ENCODE results near the gene SAMD3. TPM values are rescaled to one million over a fixed set of nuclear protein-coding genes. Genes with fewer than 3 reads are reported as not detected.

The SAMD3 gene
- total RNA-seq, 1 experiment from 2014 or later, result 0.39 TPM

- Histone ChIP-seq H3K9me3 (ENCODE audit: control insufficient read depth, low read depth, low read length) (no peaks in the 10 kb centered on the region), H3K79me1 (ENCODE audit: insufficient read depth, low read depth, low read length, poor library complexity, severe bottlenecking) (no peaks in the 10 kb centered on the region), H2BK5ac (ENCODE audit: insufficient read length, low read length) (no peak overlapping the region), H2BK20ac (ENCODE audit: low read depth, low read length, poor library complexity, severe bottlenecking) (no peak overlapping the region), H2AK5ac (ENCODE audit: insufficient read length, low read length) (no peak overlapping the region), H2AFZ (ENCODE audit: low read length) (no peak overlapping the region), H3K9ac (ENCODE audit: extremely low read depth, insufficient read length, low read length) (no peak overlapping the region), H3K14ac (ENCODE audit: insufficient read depth, low read length) (no peak overlapping the region), H4K8ac (replicated peaks; ENCODE audit: insufficient read length, low read depth, low read length) (no peak overlapping the region), H3K4me2 (ENCODE audit: insufficient read depth, insufficient read length, low read length) (no peak overlapping the region), H3K27me3 (ENCODE audit: insufficient read depth, low read length) (no peaks in the 10 kb centered on the region), H3K23ac (ENCODE audit: insufficient read length, low read depth, low read length) (no peak overlapping the region), H2BK120ac (ENCODE audit: low read depth, low read length, poor library complexity, severe bottlenecking) (no peak overlapping the region), H2BK15ac (ENCODE audit: low read depth, low read length) (no peak overlapping the region), H4K91ac (ENCODE audit: insufficient read length, low read depth, low read length) (no peak overlapping the region), H3K4me1 (ENCODE audit: insufficient read depth, low read length) (no peaks in the 10 kb centered on the region), H4K5ac (ENCODE audit: insufficient read length, low read depth, low read length) (no peak overlapping the region), H3T11ph (ENCODE audit: low read length) (no peak overlapping the region), H2BK12ac (ENCODE audit: insufficient read length, low read depth, low read length) (no peak overlapping the region), H3K27ac (ENCODE audit: insufficient read length, low read depth, low read length) (no peak overlapping the region), H3K23me2 (ENCODE audit: insufficient read length, low read depth, low read length, poor library complexity, severe bottlenecking) (no peaks in the 10 kb centered on the region), H3K79me2 (ENCODE audit: insufficient read depth, low read length) (no peaks in the 10 kb centered on the region), H3K4ac (ENCODE audit: low read depth, low read length) (no peak overlapping the region), H4K20me1 (ENCODE audit: control insufficient read depth, insufficient read depth, insufficient read length) (no peaks in the 10 kb centered on the region), H3K18ac (ENCODE audit: insufficient read length, low read depth, low read length) (no peak overlapping the region), H3K56ac (ENCODE audit: insufficient read length, low read depth, low read length) (no peak overlapping the region)
- H3K36me3 Mint-ChIP-seq (ENCODE audit: insufficient read depth in 1 of 3, low read depth in 3 of 3), result peaks cover 1 to 8% (median 3%) of the 10 kb centered on the region in 3 experiments; a peak in 3 of 7 replicates
- peaks cover 9 to 19% of the 10 kb centered on the region in 2 experiments for H3K9me3 Mint-ChIP-seq
- peaks cover 0 to 3% of the 10 kb centered on the region in 2 experiments; a peak in 2 of 4 replicates for H3K4me1 Mint-ChIP-seq
- no peak overlapping the region for H3K4me3 Mint-ChIP-seq
- no CpG with 5 or more reads among the region's 5 CpGs for WGBS (ENCODE audit: extremely low coverage, insufficient read length, low lambda C conversion rate)
- H3K27ac Mint-ChIP-seq, result no peak overlapping the region
- no peak for TF ChIP-seq CTCF (conservative IDR thresholded peaks at IDR 0.05)
- no peaks in the 10 kb centered on the region for H3K27me3 Mint-ChIP-seq (ENCODE audit: low read depth)
- DNase-seq, result no peak
Observed at GRCh38 chr6:130167655-130168054, 55.1 kb downstream of the SAMD3 start.
